CD4-positive, alpha-beta T cell treated with Interleukin-17A for 4 hours (primary cell): ENCODE measurements around the gene CTRB1.
"Not testable (repeated sequence)": the region's sequence is repeated elsewhere in the genome, so short reads cannot be mapped to it uniquely, and the experiment has no call there.

ENCODE experiments used
- DNase-seq: peaks from one replicate; pipeline ENCODE4 v3.0.0-alpha.2; 2020; ENCODE audit warnings: mixed read lengths

The CTRB1 gene

GRCh38 chr16:75242436-75243078, 23.8 kb downstream of the CTRB1 start:
- not testable (repeated sequence) for DNase-seq

DNA sequence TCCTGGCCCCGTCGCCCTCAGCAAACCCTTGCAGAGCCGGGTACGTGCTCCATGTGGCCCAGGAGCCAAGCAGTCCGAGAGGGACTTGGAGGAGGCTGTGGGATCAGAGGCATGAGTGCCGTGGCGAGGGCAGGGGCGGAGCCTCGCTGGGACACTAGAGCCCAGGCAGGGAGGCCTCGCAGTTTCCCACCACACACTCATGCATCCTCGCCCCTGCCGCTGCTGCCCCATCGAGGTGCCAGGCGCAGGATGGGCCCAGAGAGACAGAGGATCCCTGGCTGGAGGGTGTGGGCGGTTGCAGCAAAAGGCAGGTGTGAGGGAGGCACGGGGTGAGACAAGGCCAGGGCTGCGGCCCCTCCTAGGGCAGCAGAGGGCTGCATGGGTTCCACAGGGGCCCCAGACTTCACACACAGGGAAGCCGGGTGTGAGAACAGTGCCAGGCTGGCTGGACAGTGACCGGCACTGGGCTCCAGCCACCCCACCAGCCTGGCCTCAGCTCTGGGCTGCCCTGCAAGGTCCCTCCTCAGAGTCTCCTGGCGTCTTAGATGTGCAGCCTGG, 25.0 kb downstream of the CTRB1 start:
- no peak for DNase-seq

- no peak for DNase-seq
These were observed 25.5 kb downstream of the CTRB1 start for GRCh38 chr16:75244225-75244809.

GRCh38 chr16:75244844-75245758, 26.3 kb downstream of the CTRB1 start:
- DNase-seq = no peak

DNA sequence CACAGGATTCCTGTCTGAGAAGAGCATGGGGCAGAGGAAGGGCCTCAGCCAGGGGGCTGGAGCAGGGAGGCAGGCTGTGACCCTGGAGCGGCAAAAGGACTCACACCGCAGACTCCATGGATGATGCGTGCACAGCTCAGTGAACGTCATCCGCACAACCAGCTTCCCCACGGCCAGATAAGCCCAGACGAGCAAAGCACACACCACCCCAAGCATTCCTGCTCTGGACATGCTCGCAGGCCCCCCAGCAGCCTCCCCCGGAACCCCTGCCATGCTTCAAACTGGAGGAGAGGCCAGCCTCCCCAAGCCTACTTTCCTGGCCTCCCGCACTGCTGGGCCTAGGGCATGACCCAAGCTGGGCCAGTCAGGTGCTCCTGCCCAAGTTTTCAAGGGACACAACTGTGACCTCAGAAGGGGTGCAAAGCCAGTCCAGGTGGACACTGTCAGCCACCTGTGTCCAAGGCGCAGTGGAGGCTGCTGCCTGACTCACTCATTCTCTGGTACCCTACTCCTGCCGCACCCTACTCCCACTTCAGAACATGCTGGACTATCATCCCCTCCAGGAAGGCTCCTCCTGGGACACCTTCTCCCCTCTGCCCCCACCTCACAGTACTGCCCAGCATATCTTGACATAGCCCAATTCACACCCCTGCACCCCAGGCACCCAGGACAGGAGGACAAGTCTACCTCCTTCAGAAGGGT, 27.9 kb downstream of the CTRB1 start:
- DNase-seq = no peak

GRCh38 chr16:75247249-75247648, 28.5 kb downstream of the CTRB1 start:
- DNase-seq = no peak

- no peak for DNase-seq
These were observed 29.4 kb downstream of the CTRB1 start for GRCh38 chr16:75248142-75248535.

DNA sequence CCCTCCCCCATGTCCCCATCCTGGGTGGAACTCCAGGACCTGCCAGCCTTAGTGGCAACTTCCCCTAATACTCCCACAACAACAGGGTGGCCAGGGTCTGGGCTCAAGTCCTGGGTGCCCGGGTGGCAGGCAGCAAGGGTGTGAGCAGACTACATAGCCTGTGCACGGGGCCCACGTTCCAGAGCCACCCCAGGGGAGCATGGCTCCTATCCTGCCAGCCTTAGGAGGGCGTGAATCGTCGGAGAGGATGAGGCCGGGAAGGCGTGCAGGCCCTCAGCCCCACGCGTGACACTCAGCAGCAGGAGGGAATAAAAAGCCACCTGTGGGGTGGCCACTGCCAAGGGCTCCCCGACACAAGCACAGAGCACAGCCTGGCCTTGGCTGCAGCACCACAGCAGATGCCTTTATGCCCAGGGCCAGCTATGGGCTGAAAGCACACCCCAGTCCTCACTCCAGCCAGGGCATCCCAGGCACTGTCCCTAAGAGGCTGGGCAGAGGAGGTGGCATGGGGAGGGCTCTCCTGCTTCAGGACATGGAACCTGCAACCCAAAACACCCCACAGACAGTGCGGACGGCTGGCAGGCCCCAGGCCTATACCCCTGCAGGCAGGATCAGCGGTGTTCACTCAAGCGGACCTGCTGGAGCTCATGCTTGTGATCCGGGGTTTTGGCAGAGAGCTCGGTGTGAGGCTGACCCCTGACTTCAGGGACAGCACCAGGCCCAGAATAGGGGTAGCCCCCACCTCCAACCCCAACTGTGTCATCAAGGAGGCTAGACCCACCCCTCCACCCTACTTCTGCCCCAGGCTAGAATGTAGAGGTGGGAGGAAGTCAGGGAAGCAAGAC, 30.0 kb downstream of the CTRB1 start:
- DNase-seq = no peak

DNA sequence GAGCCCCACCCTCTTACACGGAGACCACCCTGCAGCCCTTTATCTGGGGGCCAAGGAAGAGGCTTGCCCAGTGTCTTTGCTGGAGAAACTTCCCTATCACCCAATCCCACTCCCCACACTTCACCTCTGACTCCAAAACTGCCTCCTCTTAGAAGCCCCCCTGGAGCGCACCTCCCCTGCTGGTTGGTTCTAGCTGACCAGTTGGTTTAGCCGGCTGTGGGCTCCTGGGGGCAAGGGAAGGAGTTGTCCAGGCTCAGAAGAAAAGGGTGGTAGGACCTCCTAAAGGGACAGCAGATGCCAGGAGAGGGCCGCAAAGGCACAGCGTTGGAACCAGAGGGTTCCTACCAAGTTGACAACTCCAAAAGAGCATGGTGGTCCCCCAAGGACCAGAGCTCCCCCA, 30.7 kb downstream of the CTRB1 start:
- no peak for DNase-seq

DNA sequence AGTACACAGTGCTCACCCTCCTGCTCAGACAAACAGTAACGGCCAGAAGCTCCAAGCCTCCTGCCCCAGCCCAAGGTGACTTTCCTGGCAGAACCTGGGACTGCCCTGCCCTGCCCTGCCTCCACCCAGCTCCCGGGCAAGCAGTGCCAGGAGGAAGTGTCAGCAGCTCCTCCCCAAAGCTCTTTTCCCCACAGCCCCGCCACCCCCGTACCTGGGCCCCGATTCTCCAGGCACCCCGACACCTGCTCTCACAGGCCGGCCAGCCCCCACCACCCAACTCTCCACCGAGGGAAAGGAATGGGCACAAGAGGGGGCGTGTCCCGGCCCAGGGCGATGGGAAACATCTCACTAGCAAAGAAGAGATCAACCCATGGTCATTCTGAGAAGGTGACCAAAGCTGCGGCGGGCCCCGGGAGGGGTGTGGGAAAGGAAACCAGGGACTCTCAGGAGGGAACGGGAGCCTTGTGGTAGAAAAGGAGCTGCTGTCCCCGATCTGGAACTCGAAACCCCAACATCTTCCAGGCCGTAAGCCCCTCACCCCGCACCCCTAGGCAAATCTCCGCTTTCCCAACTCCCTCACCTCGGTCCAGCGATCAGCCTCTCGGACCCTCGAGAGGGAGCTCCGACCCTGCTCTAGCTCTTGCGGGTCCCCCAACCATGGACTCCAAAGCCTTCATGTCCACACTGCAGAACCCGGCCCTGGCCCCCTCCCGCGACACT, 31.5 kb downstream of the CTRB1 start:
- no peak for DNase-seq

DNA sequence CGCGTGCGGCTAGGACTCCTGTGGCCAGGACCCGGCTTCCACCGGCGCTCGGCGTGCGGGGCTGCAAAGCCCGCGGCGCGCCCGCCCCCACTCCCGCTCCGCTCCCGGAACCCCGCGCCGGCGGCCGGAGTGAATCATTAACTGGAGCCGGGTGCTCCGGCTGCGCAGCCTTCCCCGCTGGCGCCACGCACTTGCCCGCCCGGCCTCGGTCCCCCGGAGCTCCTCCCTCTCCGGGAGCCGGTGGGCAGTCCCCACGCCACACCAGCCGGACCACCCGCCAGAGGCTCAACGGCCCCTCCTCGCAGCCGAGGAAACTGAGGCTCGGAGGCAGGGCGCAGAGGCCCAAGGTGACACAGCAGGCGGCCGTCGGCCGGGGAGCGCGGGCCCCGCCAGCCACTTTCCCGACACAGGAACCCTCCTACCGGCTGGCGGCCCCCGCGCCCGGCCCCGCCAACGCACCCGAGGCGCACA, 32.1 kb downstream of the CTRB1 start:
- DNase-seq = peak; percentile 14

DNA sequence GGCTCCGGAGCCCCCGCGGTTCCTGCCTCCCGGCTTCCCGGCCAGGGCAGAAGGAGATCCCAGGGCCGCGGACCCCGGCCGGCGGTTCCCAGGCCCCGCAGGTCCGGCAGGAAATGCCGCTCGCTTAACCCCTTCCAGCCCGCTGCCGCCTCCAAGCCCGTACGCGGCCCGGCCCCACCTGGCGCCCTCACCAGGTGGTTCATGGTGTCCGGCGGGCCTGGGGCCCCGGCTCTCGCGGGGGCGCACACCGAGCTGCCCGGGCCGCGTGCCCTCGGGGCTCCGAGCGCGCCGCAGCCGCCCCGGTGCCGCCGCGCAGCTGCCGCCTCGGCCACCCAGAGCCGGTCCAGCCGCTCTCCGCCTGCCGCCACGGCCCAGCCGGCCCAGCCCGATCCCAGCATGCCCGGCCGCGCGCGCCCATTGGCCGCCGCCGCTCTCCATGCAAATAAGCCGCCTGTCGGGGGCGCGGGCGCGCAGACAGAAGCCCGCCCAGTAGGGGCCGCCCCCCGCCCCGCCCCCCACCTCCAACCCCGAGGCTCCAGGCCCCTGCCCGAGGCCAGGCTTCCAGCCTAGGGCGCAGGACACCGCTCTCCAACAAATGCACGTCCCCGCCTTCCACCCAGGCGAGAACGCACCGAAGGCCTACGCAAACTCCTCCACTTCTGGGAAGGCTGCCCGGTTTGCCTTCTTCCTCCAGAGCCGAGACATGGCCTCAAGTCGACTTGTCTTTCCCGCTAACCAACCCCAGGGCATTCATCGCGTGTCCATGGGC, 32.7 kb downstream of the CTRB1 start, which contains the start of gene BCAR1:
TSS of gene BCAR1 (minus strand) at position 345 of the 769 bp plus-strand sequence. CDS start at position 203, 142 bp downstream.
- DNase-seq = peak; percentile 23

- DNase-seq = no peak
These were observed 33.5 kb downstream of the CTRB1 start for GRCh38 chr16:75252049-75252864.

DNA sequence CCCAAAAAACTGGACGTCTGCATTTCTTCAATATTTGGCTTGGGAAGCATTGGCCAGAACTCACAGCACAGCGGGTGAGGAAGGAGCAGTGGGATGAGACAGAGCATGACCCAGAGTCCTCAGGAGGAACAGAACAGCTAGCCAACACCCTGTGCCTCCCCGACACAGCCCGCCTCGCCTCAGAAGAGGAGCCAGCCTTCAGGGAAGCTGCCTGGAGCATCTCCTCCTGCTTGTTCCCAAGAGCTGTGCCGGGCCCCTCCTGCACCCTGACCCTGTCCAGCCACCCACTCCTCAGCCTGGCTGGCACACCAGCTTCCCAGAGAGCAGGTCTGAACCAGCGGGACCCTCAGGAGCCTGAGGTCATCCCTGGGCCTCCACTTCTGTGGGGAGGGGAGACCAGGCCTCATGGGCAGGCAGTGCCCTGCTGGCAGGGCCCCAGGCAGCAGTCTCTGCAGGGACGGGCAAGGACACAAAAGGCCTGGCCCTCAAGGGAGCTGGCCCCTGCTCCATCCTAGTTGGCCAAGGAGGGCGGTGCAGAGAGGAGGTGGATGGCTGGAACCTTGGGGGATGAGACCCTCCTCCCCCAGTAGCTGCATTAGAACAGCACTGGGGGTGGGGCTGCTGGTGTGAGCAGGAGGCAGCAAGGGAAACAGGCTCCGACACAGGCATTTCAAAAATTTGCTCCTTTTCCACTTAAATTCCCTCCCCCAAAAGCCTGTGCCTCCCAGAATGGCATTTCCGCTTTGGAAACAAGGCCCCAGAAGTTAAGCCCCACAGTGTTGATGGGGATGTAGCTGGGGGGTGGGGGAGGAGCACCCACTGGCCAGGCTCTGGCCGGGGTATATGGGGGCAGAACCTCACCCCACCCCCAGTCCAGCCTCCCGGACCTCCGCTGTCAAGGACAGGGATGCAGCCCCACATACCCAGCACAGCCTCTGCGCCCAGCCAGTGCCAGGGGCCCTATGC, 34.4 kb downstream of the CTRB1 start:
- no peak for DNase-seq

DNA sequence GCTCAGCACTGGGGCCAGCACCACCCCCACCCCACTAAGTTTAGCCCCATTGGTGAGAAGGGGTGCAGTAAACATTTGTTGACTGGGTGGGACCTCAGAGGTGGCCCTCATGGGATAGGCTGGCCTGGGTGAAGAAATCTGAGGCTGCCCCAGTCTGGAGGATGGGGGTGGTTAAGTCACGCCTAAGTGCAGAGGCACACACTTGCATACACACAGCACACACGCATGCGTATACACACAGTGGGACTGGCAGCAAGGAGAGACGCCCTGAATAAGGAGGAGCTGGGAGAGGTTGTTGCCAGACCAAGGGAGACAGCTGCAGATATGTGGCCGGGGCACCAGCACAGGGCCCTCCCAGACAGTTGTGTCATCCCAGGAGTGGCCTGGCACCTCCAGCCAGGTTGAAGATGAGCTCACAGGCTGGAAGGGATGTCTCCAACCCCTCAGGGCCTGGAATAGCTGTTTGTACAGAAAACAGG, 35.6 kb downstream of the CTRB1 start:
- DNase-seq = no peak

GRCh38 chr16:75256059-75256571, 37.3 kb downstream of the CTRB1 start:
- DNase-seq = no peak

GRCh38 chr16:75256696-75257343, 38.0 kb downstream of the CTRB1 start:
- DNase-seq = no peak
